Thoracic aorta endothelial cell (primary cell): Measurements from ENCODE around the gene ZNF471. TPM values are rescaled to one million over a fixed set of nuclear protein-coding genes. Genes with fewer than 3 reads are reported as not detected.

Source experiments
- total RNA-seq: library from RNA; depleted of rRNA; stranded (reverse); fragments of >200 nt; gene quantifications from 2 replicates; pipeline ENCODE4 v1.2.3, GENCODE V29; 2012

The ZNF471 gene
- total RNA-seq: 2.1 and 2.7 TPM in 2 replicates

DNA sequence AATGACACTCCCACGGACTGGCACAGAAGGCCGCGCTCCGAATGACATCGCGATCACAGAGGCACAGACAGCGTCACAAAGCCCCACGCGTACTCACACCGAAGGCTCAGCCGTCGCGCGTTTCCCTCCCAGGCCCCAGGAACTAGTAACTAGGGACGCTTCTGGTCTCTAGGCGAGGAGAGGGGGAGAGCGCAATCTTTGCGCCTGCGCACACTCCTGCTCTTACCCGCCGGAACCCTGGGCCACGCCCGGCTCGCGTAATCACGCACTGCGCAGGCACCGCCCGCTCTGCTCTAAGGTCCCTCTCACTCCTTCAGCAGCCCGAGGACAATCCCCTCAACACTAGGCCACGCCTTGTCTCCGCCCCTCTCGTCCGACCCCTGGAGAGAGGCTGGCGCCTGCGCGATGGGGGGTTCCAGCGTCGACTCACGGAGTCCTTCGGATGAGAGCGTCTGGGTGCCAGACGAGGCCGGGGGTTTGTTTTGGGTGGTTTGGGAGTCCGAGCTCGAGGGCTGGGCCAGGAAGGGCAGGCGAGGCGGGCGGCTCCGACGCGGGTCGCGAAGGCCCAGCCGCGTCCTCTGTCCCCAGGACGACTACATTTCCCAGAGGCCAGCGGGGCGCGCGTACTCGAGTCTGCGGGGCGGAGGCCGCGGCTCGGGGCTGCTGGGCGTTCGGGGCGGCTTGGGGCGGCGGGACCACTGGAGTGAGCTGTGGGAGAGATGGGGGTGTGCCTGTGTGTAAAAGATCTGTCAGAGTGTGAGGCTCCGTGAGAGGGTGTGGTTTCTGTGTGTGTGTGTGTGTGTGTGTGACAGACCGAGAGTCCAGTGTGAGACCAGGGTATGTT is at the start of gene ZNF471:
Gene ZNF471, plus strand, starts transcription at position 410 of the 844 bp plus-strand sequence. CDS start 3,717 bp downstream, outside the sequence.

DNA sequence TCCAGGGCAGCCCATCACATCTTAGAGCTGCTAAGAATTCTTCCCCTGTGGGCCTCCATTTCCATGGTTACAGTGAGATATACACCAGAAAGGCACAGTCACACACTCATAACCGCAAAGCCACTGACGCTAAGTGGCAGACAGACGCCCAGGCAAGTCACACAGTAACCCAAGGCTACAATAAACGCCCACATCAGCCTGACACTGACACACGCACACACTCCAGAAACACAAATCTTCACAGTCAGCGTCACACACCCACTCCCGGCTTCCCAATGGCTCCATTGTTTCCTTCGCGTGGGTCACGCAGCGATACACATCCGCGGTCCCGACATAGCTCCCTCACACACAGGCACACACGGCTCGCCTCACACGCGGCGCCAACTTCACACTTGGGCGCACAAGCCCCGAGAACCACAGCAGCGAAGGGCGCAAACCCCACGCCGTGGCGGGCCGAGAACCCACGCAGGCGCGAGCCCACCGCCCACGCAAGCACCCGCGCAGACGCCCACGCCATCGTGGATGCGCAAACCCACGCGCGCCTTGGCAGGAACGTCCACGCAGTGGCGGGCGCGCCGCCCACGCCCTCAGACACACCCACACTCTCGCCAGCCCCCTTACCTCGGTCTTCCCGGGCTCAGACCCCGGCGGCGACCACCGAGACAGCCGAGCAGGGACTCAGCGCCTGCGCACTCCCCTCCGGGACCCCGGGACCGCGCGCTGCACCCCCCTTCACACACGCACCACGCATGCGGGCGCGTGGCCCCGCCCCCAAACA is 30.8 kb upstream of the ZNF471 start, which contains the start of gene ZNF667:
Gene ZNF667, minus strand, starts transcription at position 695 of the 778 bp plus-strand sequence. CDS start 14,975 bp downstream, outside the sequence.

DNA sequence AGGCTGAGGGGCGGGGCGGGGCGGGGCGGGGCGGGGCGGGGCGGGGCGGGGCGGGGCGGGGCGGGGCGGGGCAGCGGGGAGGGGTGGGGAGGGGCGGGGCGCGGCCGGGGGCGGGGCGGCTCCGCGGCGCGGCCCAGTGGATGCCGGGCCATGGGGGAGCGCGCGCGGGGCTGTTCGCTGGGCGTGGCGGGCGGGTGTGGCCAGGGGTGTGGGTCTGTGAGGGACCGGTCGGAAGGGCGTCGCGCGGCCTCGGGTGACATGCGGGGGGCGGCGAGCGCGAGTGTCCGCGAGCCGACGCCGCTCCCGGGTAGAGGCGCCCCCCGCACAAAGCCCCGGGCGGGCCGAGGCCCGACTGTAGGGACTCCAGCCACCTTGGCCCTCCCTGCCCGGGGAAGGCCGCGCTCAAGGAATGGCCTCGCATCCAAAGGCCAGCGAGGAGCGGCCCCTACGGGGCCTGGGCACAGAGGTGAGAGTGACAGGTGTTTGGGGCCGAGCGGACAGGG is 31.2 kb downstream of the ZNF471 start, which contains the start of gene ZFP28:
Gene ZFP28, plus strand, starts transcription at position 188 of the 503 bp plus-strand sequence. Its CDS starts 71 bp downstream, at position 259.

DNA sequence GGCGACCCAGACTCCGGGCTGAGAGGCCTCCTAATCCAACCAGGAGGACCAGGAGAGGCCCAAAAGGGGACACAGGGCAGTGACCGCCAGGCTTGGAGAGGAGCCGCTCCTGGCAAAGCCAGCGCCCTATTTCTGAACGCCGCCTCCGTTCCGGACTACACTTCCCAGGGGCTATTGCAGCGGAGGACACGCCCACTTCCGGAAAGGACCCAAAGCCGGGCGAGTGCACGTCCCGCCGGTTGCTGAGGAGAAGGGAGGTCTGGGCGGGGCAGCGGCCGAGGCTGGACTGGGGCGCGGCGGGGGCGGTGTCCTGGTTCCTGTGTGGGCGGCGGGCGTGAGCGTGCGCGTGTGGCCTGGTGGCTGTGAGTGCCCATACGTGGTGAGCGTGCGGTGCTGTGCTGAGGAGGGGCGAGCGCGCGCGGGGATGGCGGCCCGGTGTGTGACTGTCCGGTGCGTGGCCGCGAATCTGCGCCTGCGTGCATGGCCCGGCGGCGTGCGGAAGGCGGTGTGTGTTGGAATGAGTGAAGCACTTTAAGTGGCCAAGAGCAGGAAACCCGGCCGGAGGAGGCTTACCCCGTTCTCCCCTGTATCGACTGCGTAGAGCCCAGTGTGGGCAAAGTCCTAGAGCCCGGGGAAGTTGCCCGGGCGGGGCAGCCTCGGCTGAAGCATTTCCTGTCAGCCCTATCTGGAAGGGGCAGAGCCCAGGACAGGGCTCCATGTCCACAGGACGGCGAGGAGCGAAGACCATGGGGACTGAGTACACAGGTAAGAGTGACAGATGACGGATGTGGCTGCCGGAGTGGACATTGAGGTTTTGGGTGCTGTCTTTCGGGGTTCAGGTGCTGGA is 59.8 kb downstream of the ZNF471 start, which contains the start of gene ZNF470:
Gene ZNF470, plus strand, starts transcription at position 195 of the 847 bp plus-strand sequence. CDS start 2,844 bp downstream, outside the sequence.

Other genes with a start within 250 kb of the ZNF471 start
- gene EDDM13, start 235.1 kb upstream of the ZNF471 start, total RNA-seq: 1.5 TPM in 1 of 2 replicates, not detected in the other
- gene ZSCAN5A, start 193.0 kb upstream of the ZNF471 start, total RNA-seq: 9.8 and 10.0 TPM in 2 replicates
- 1.0 and 2.3 TPM in 2 replicates for gene ZNF582, start 114.3 kb upstream of the ZNF471 start, total RNA-seq
- gene ZNF583, start 103.5 kb upstream of the ZNF471 start, total RNA-seq: 4.0 and 4.9 TPM in 2 replicates
- 3.4 and 4.1 TPM in 2 replicates for gene ZNF667, start 30.5 kb upstream of the ZNF471 start, total RNA-seq
- gene ZFP28, start 31.1 kb downstream of the ZNF471 start, total RNA-seq: 8.3 and 9.2 TPM in 2 replicates
- gene ZNF470, start 59.6 kb downstream of the ZNF471 start, total RNA-seq: 3.5 and 3.7 TPM in 2 replicates
- gene ZNF71, start 87.4 kb downstream of the ZNF471 start, total RNA-seq: 7.8 and 8.9 TPM in 2 replicates
- gene SMIM17, start 135.3 kb downstream of the ZNF471 start, total RNA-seq: 0.14 TPM in 1 of 2 replicates, not detected in the other
- 0.14 TPM in 1 of 2 replicates, not detected in the other for gene ZNF835, start 163.9 kb downstream of the ZNF471 start, total RNA-seq